H9 (cell line): ENCODE measurements around the gene VWF. TPM values are rescaled to one million over a fixed set of nuclear protein-coding genes. Genes with fewer than 3 reads are reported as not detected.

Experiments
- DNase-seq: peaks from one replicate; pipeline ENCODE4 v3.0.0-alpha.2; 2017
- H2AFZ ChIP-seq: one replicate; pipeline ENCODE4 v1.6.1; 2013; ENCODE audit warnings: mild to moderate bottlenecking, low read length, control low read depth, moderate library complexity
- H2AK5ac ChIP-seq: 2 replicates; pipeline ENCODE4 v1.6.1; 2013; ENCODE audit warnings: low read length, control low read depth, mixed read lengths; ENCODE audit not compliant: insufficient read length
- H2BK120ac ChIP-seq: one replicate; pipeline ENCODE4 v1.6.1; 2013; ENCODE audit warnings: low read depth, mild to moderate bottlenecking, low read length, control low read depth, inconsistent platforms; ENCODE audit not compliant: poor library complexity, severe bottlenecking
- H2BK12ac ChIP-seq: 2 replicates; pipeline ENCODE4 v1.6.1; 2013; ENCODE audit warnings: low read length, control low read depth, mixed read lengths, low read depth; ENCODE audit not compliant: insufficient read length
- H2BK15ac ChIP-seq: 2 replicates; pipeline ENCODE4 v1.6.1; 2013; ENCODE audit warnings: low read depth, low read length, control low read depth
- H2BK20ac ChIP-seq: one replicate; pipeline ENCODE4 v1.6.1; 2013; ENCODE audit warnings: low read depth, mild to moderate bottlenecking, low read length, control low read depth, inconsistent platforms; ENCODE audit not compliant: poor library complexity, severe bottlenecking
- H2BK5ac ChIP-seq: 2 replicates; pipeline ENCODE4 v1.6.1; 2013; ENCODE audit warnings: low read length, control low read depth, mixed read lengths; ENCODE audit not compliant: insufficient read length
- H3K14ac ChIP-seq: 2 replicates; pipeline ENCODE4 v1.6.1; 2013; ENCODE audit warnings: low read length, control low read depth; ENCODE audit not compliant: insufficient read depth
- H3K18ac ChIP-seq: 2 replicates; pipeline ENCODE4 v1.6.1; 2013; ENCODE audit warnings: low read depth, mild to moderate bottlenecking, mixed read lengths, low read length, control low read depth; ENCODE audit not compliant: insufficient read length
- H3K23ac ChIP-seq: 2 replicates; pipeline ENCODE4 v1.6.1; 2013; ENCODE audit warnings: low read length, control low read depth, mixed read lengths, low read depth; ENCODE audit not compliant: insufficient read length
- H3K23me2 ChIP-seq: 2 replicates; pipeline ENCODE4 v1.6.1; 2013; ENCODE audit warnings: low read depth, mild to moderate bottlenecking, mixed read lengths, low read length, control low read depth; ENCODE audit not compliant: insufficient read length, poor library complexity, severe bottlenecking
- H3K27ac ChIP-seq: 2 replicates; pipeline ENCODE4 v1.5.1; 2013; ENCODE audit warnings: low read length, control low read depth, mixed read lengths, low read depth; ENCODE audit not compliant: insufficient read length
- H3K27me3 ChIP-seq: 2 replicates; pipeline ENCODE4 v1.6.1; 2013; ENCODE audit warnings: low read length, control low read depth, inconsistent platforms; ENCODE audit not compliant: insufficient read depth
- H3K4ac ChIP-seq: 2 replicates; pipeline ENCODE4 v1.6.1; 2013; ENCODE audit warnings: low read depth, mild to moderate bottlenecking, control low read depth, inconsistent platforms, low read length, moderate library complexity
- H3K4me1 ChIP-seq: 2 replicates; pipeline ENCODE4 v1.6.1; 2013; ENCODE audit warnings: low read length, control low read depth, inconsistent platforms; ENCODE audit not compliant: insufficient read depth
- H3K4me2 ChIP-seq: 2 replicates; pipeline ENCODE4 v1.6.1; 2013; ENCODE audit warnings: low read length, control low read depth, mixed read lengths; ENCODE audit not compliant: insufficient read length, insufficient read depth
- H3K56ac ChIP-seq: 2 replicates; pipeline ENCODE4 v1.6.1; 2013; ENCODE audit warnings: low read depth, mild to moderate bottlenecking, mixed read lengths, low read length, control low read depth; ENCODE audit not compliant: insufficient read length
- H3K79me1 ChIP-seq: 2 replicates; pipeline ENCODE4 v1.6.1; 2013; ENCODE audit warnings: low read depth, mild to moderate bottlenecking, moderate library complexity, low read length, control low read depth, inconsistent platforms; ENCODE audit not compliant: insufficient read depth, poor library complexity, severe bottlenecking
- H3K79me2 ChIP-seq: 2 replicates; pipeline ENCODE4 v1.6.1; 2013; ENCODE audit warnings: low read length, control low read depth, inconsistent platforms; ENCODE audit not compliant: insufficient read depth
- H3K9ac ChIP-seq: 2 replicates; pipeline ENCODE4 v1.6.1; 2013; ENCODE audit warnings: low read length, control low read depth, mixed read lengths; ENCODE audit not compliant: insufficient read length; ENCODE audit errors: extremely low read depth
- H3K9me3 ChIP-seq: one replicate; pipeline ENCODE4 v1.6.1; 2013; ENCODE audit warnings: low read depth, low read length, inconsistent platforms; ENCODE audit not compliant: control insufficient read depth
- H3T11ph ChIP-seq: one replicate; pipeline ENCODE4 v1.6.1; 2013; ENCODE audit warnings: mild to moderate bottlenecking, low read length, control low read depth, inconsistent platforms
- H4K20me1 ChIP-seq: one replicate; pipeline ENCODE4 v1.6.1; 2013; ENCODE audit not compliant: control insufficient read depth, insufficient read length, insufficient read depth
- H4K5ac ChIP-seq: 2 replicates; pipeline ENCODE4 v1.6.1; 2013; ENCODE audit warnings: low read depth, mild to moderate bottlenecking, mixed read lengths, low read length, control low read depth; ENCODE audit not compliant: insufficient read length
- H4K8ac ChIP-seq: replicated peaks from 2 replicates; pipeline ENCODE4 v1.6.1; 2013; ENCODE audit warnings: low read length, control low read depth, mixed read lengths, low read depth; ENCODE audit not compliant: insufficient read length
- H4K91ac ChIP-seq: 2 replicates; pipeline ENCODE4 v1.6.1; 2013; ENCODE audit warnings: low read depth, mild to moderate bottlenecking, moderate library complexity, mixed read lengths, low read length, control low read depth; ENCODE audit not compliant: insufficient read length
- H3K27ac Mint-ChIP-seq, 3 experiments: 2 replicates in 2 of 3; 3 replicates in 1 of 3; pipeline ENCODE4 v1.8.0; 2020 to 2021; ENCODE audit warnings: mixed read lengths in 3 of 3, mild to moderate bottlenecking in 1 of 3, moderate library complexity in 1 of 3
- H3K27me3 Mint-ChIP-seq: 2 replicates; pipeline ENCODE4 v1.8.0; 2021; ENCODE audit warnings: low read depth, mild to moderate bottlenecking, moderate library complexity, mixed read lengths
- H3K36me3 Mint-ChIP-seq, 3 experiments: 2 replicates in 2 of 3; 3 replicates in 1 of 3; pipeline ENCODE4 v1.8.0; 2020 to 2021; ENCODE audit warnings: low read depth in 3 of 3, mixed read lengths in 3 of 3; ENCODE audit not compliant: insufficient read depth in 1 of 3
- H3K4me1 Mint-ChIP-seq, 2 experiments: 2 replicates each; pipeline ENCODE4 v1.8.0; 2020; ENCODE audit warnings: mixed read lengths in 2 of 2
- H3K4me3 Mint-ChIP-seq, 2 experiments: 2 replicates in 1 of 2; 3 replicates in 1 of 2; pipeline ENCODE4 v1.8.0; 2020 to 2021; ENCODE audit warnings: mild to moderate bottlenecking in 2 of 2, mixed read lengths in 2 of 2, moderate library complexity in 1 of 2
- H3K9me3 Mint-ChIP-seq, 2 experiments: 2 replicates in 1 of 2; 3 replicates in 1 of 2; pipeline ENCODE4 v1.8.0; 2020; ENCODE audit warnings: mild to moderate bottlenecking in 2 of 2, mixed read lengths in 2 of 2, moderate library complexity in 1 of 2
- CTCF ChIP-seq: fragments of 200-600 bp; sonication (generic); conservative IDR thresholded peaks from 3 replicates; pipeline ENCODE4 v1.8.0; 2021; ENCODE audit warnings: antibody characterized with exemption, mild to moderate bottlenecking
- WGBS: extraction: QIAGEN DNeasy Blood & Tissue Kit; methylation state at CpG from one replicate; pipeline ENCODE4 v1.1.7; 2013; ENCODE audit warnings: missing lambda C conversion rate, low lambda C conversion rate, mixed read lengths; ENCODE audit not compliant: insufficient read length; ENCODE audit errors: extremely low coverage; 5-methylcytosine and 5-hydroxymethylcytosine counted together
- total RNA-seq: library from RNA; stranded (reverse); gene quantifications from 2 replicates; pipeline ENCODE4 v1.2.1, GENCODE V29; 2021

VWF gene
- total RNA-seq, 1 experiment from 2014 or later, result 0.17 TPM

- H3K4me1 ChIP-seq, result no peaks in the 10 kb centered on the region
- H3K79me1 ChIP-seq, result no peaks in the 10 kb centered on the region
- Mint-ChIP-seq H3K4me1 (no peaks in the 10 kb centered on the region; a peak in 1 of 4 replicates), H3K27me3 (peaks cover 2% of the 10 kb centered on the region; the same call in 1 of the 2 replicates), H3K4me3 (no peak overlapping the region), H3K36me3 (no peaks in the 10 kb centered on the region), H3K9me3 (no peaks in the 10 kb centered on the region), H3K27ac (no peak overlapping the region; a peak in 1 of 7 replicates)
- no peak overlapping the region for H2AFZ ChIP-seq
- no peak for TF ChIP-seq CTCF
- H4K20me1 ChIP-seq, result peaks cover 4% of the 10 kb centered on the region
- H2BK20ac ChIP-seq, result no peak overlapping the region
- no peak for DNase-seq
- H4K91ac ChIP-seq, result no peak overlapping the region
- H3K18ac ChIP-seq, result no peak overlapping the region
- no peak overlapping the region for H2BK120ac ChIP-seq
- H4K5ac ChIP-seq, result no peak overlapping the region
- no peak overlapping the region for H2BK5ac ChIP-seq
- H3K9ac ChIP-seq, result no peak overlapping the region
- H4K8ac ChIP-seq, result no peak overlapping the region
- no peaks in the 10 kb centered on the region for H3K23me2 ChIP-seq
- H2AK5ac ChIP-seq, result no peak overlapping the region
- no peaks in the 10 kb centered on the region for H3K9me3 ChIP-seq
- WGBS, result no CpG with 5 or more reads among the region's 21 CpGs
- no peak overlapping the region for H3T11ph ChIP-seq
- H2BK12ac ChIP-seq, result no peak overlapping the region
- H3K27me3 ChIP-seq, result no peaks in the 10 kb centered on the region
- no peak overlapping the region for H3K27ac ChIP-seq
- H3K56ac ChIP-seq, result no peak overlapping the region
- H2BK15ac ChIP-seq, result no peak overlapping the region
- H3K79me2 ChIP-seq, result no peaks in the 10 kb centered on the region
- no peak overlapping the region for H3K4me2 ChIP-seq
- H3K14ac ChIP-seq, result no peak overlapping the region
- no peak overlapping the region for H3K4ac ChIP-seq
- H3K23ac ChIP-seq, result no peak overlapping the region
These were observed 47.0 kb upstream of the VWF start for GRCh38 chr12:6171409-6172015.
